Transverse colon (tissue), 3 donors: ENCODE measurements around the gene FAR2.

Experiments used
- CTCF ChIP-seq, 5 experiments: fragments of 200-600 bp in 3 of 5; fragments of 450-650 bp in 2 of 5; sonication (generic) in 3 of 5; IDR thresholded peaks; 1 replicate in 2 of 5; 2 replicates in 3 of 5; pipeline ENCODE4 v1.5.1; 2016 to 2017; ENCODE audit warnings: antibody characterized with exemption in 5 of 5, inconsistent platforms in 3 of 5, mild to moderate bottlenecking in 2 of 5, moderate library complexity in 1 of 5
- EP300 ChIP-seq: sonication (generic); formaldehyde crosslinking; IDR thresholded peaks from one replicate; pipeline ENCODE4 v1.6.1; 2017; ENCODE audit warnings: antibody characterized with exemption, low read depth
- POLR2A ChIP-seq: fragments of 450-650 bp; IDR thresholded peaks from one replicate; pipeline ENCODE4 v1.6.1; 2016; ENCODE audit warnings: antibody characterized with exemption, mild to moderate bottlenecking, moderate library complexity

GRCh38 chr12:29382251-29382650, 233.2 kb downstream of the FAR2 start:
- TF ChIP-seq CTCF (IDR thresholded peaks at IDR 0.05) (no peak), POLR2A (no peak), EP300 (no peak)
